Natural killer cell treated with Interleukin-12 subunit alpha and Interleukin-12 subunit beta and Interleukin-15 and Interleukin-18, amount 100 ng/mL, for 72 hours (primary cell): ENCODE data around the gene CC2D1A. TPM values are rescaled to one million over a fixed set of nuclear protein-coding genes. Genes with fewer than 3 reads are reported as not detected.
A peak's percentile ranks its signal among the peaks of the same experiment; 100 is the strongest.
"Not testable (repeated sequence)": the region's sequence is repeated elsewhere in the genome, so short reads cannot be mapped to it uniquely, and the experiment has no call there.

Experiments used
- ATAC-seq, 2 donors: fragments of 150-1000 bp; cut with Tn5 transposase in 1 of 2; sonication (Bioruptor Pico), chemical (Tn5 transposase) in 1 of 2; 2 replicates each; pipeline ENCODE4 v1.10.0; 2021
- DNase-seq: peaks from one replicate; pipeline ENCODE4 v3.0.0; 2022; ENCODE audit warnings: low spot score
- H3K27ac Mint-ChIP-seq, 2 donors: 1 replicate in 1 of 2; 2 replicates in 1 of 2; pipeline ENCODE4 v1.8.0; 2022; ENCODE audit warnings: mixed read lengths in 2 of 2, mild to moderate bottlenecking in 1 of 2, moderate library complexity in 1 of 2
- H3K27me3 Mint-ChIP-seq, 2 donors: 1 replicate in 1 of 2; 2 replicates in 1 of 2; pipeline ENCODE4 v1.8.0; 2022; ENCODE audit warnings: mixed read lengths in 2 of 2
- H3K36me3 Mint-ChIP-seq: one replicate; pipeline ENCODE4 v1.8.0; 2022; ENCODE audit warnings: mixed read lengths
- H3K4me1 Mint-ChIP-seq, 2 donors: 1 replicate in 1 of 2; 2 replicates in 1 of 2; pipeline ENCODE4 v1.8.0; 2022; ENCODE audit warnings: low read depth in 2 of 2, mixed read lengths in 2 of 2, mild to moderate bottlenecking in 1 of 2
- H3K4me3 Mint-ChIP-seq: one replicate; pipeline ENCODE4 v1.8.0; 2022; ENCODE audit warnings: mixed read lengths
- H3K9me3 Mint-ChIP-seq: 2 replicates; pipeline ENCODE4 v1.8.0; 2022; ENCODE audit warnings: mixed read lengths
- total RNA-seq, 2 donors: library from RNA; stranded (reverse); gene quantifications; one replicate each; pipeline ENCODE4 v1.2.3, GENCODE V29; 2022

CC2D1A gene
- total RNA-seq, 2 donors from 2014 or later, result 33.2 to 41.3 TPM

- DNase-seq (no peak), ATAC-seq (no peak)
- Mint-ChIP-seq H3K4me3 (no peak overlapping the region), H3K27ac (no peak overlapping the region), H3K4me1 (peaks cover 0 to 3% of the 10 kb centered on the region in 2 donors), H3K36me3 (no peaks in the 10 kb centered on the region), H3K9me3 (no peaks in the 10 kb centered on the region), H3K27me3 (no peaks in the 10 kb centered on the region)
Measured at GRCh38 chr19:13960863-13961784, 55.1 kb downstream of the CC2D1A start.

GRCh38 chr19:13961826-13962698 is 56.1 kb downstream of the CC2D1A start:
- DNase-seq, result no peak
- no peaks in the 10 kb centered on the region for H3K36me3 Mint-ChIP-seq
- no peak for ATAC-seq
- H3K4me3 Mint-ChIP-seq, result no peak overlapping the region
- no peaks in the 10 kb centered on the region for H3K9me3 Mint-ChIP-seq
- H3K27ac Mint-ChIP-seq, result no peak overlapping the region
- peaks cover 0 to 3% of the 10 kb centered on the region in 2 donors for H3K4me1 Mint-ChIP-seq
- no peaks in the 10 kb centered on the region for H3K27me3 Mint-ChIP-seq

- H3K9me3 Mint-ChIP-seq, result no peaks in the 10 kb centered on the region
Measured at GRCh38 chr19:13962699-13963602, 57.0 kb downstream of the CC2D1A start.

DNA sequence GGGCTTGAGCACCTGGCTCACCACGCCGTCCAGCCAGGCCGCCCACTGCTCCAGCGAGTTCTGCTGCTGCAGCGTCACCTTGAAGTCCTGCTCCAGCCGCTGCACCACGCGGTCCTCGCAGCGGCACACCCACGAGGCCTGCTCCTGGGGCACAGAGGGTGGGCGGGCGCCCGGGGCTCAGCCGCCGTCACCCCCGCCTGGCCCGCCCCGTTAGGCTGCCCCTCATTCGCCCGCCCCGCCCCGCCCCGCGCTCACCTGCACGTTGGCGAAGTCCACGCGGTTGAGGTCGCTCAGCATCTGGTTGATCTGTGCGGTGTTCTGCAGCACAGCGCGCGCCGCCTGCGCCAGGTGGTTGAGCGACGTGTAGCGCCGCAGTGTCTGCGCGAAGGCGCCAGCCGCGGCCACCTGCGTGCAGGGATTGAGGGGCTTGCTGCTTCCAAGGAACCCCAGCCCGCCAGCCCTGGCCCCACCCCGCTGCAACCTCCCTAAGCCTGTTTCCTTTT is 57.7 kb downstream of the CC2D1A start:
- no peak for ATAC-seq
- Mint-ChIP-seq H3K27me3 (no peaks in the 10 kb centered on the region), H3K9me3 (no peaks in the 10 kb centered on the region), H3K36me3 (no peaks in the 10 kb centered on the region), H3K27ac (no peak overlapping the region), H3K4me1 (no peaks in the 10 kb centered on the region), H3K4me3 (no peak overlapping the region)
- DNase-seq, result no peak

More at GRCh38 chr19:13962699-13963602, 57.0 kb downstream of the CC2D1A start:
- DNase-seq (no peak), ATAC-seq (no peak)
- Mint-ChIP-seq H3K4me3 (no peak overlapping the region), H3K27me3 (no peaks in the 10 kb centered on the region), H3K36me3 (no peaks in the 10 kb centered on the region), H3K4me1 (peaks cover 0 to 3% of the 10 kb centered on the region in 2 donors), H3K27ac (no peak overlapping the region)

DNA sequence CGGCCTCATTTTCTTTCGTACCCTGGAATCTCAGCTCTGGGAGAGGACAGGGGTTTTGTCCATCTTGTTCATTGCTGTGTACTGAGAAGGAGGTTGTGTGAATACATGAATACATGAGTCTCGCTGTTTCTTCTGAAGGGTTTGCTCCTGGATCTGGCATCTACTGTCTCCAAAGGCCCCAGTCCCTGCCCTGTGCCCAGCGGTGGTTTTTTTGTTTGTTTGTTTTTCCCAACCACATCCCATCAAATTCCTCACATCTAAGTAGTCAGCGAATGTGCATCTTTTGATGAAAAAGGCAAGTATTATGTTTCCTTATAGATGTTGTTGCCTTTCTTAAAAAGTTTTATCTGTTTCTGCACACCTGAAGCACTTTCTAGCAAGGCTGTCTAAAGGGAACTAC is 58.8 kb downstream of the CC2D1A start:
- Mint-ChIP-seq H3K27me3 (no peaks in the 10 kb centered on the region), H3K36me3 (no peaks in the 10 kb centered on the region), H3K27ac (no peak overlapping the region), H3K4me3 (no peak overlapping the region), H3K4me1 (no peaks in the 10 kb centered on the region), H3K9me3 (no peaks in the 10 kb centered on the region)
- no peak for ATAC-seq
- no peak for DNase-seq

GRCh38 chr19:13965377-13965896 is 59.4 kb downstream of the CC2D1A start:
- Mint-ChIP-seq H3K27me3 (no peaks in the 10 kb centered on the region), H3K9me3 (no peaks in the 10 kb centered on the region), H3K27ac (no peak overlapping the region), H3K4me1 (no peaks in the 10 kb centered on the region), H3K36me3 (no peaks in the 10 kb centered on the region), H3K4me3 (no peak overlapping the region)
- DNase-seq, result no peak
- peak in 1 of 2 donors; percentile 15 for ATAC-seq

DNA sequence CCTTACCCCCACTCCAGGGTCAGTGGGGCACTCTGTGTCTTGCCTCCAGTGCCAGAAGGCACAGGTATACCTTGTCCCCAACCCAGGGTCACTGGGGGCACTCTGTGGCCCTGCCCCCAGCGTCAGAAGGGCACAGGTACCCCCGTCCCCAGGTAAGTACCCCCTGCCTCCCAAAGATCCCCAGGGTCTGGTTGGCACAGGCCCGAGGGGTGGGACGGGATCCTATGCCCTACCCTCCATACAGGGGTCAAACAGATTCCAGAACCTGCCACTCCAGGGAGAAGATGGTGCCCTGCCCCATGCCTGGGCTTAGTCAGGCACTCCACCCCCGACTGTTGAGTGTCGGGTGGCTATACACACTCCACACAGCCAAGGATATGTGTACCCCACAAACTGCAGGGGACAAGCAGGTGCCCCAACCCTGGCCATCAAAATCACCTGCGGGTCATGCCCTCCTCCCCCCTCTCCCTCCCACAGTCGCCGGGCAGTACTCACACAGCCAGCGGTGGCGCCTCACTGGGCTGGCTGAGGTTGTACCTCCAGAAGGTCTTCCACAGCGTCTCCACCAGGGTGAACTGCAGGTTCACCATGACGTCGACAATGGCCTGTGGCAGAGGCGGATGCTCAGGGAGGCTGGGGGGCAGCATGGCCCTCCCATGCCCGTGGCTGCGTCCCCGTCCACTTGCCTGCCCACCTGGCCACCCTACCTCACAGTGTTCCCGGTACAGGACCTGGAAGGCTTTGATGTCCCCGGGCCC is 60.1 kb downstream of the CC2D1A start:
- no peak overlapping the region for H3K27ac Mint-ChIP-seq
- ATAC-seq, result no peak

DNA sequence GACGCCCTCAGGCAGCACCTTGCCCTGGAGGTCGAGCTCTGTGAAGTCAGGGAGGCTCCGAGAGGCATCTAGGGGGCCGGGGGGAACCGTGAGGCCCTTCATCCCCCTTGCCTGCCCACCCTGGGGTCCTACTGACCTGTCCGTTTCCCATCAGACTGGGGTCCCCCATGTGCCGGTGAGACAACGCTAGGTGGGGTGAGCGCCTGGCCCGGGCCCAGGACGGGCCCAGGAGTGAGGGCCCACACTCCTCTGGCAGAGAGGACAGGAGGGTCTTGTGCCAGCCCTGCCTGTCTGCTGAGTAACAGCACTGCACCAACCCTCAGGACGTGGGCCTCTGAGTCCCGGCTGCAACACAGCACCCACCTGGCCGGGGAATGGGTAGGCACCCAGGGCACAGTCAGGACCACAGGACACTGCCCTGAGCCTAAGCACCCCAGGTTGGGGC is 60.7 kb downstream of the CC2D1A start:
- DNase-seq (no peak), ATAC-seq (peak in 1 of 2 donors; percentile 7)
- H3K4me3 Mint-ChIP-seq, result no peak overlapping the region
- H3K27ac Mint-ChIP-seq, result no peak overlapping the region
- H3K9me3 Mint-ChIP-seq, result no peaks in the 10 kb centered on the region
- no peaks in the 10 kb centered on the region for H3K27me3 Mint-ChIP-seq
- no peaks in the 10 kb centered on the region for H3K4me1 Mint-ChIP-seq
- H3K36me3 Mint-ChIP-seq, result no peaks in the 10 kb centered on the region

More for the DNA sequence above, 60.1 kb downstream of the CC2D1A start:
- Mint-ChIP-seq H3K4me3 (no peak overlapping the region), H3K27me3 (no peaks in the 10 kb centered on the region), H3K4me1 (no peaks in the 10 kb centered on the region), H3K9me3 (no peaks in the 10 kb centered on the region), H3K36me3 (no peaks in the 10 kb centered on the region)
- DNase-seq, result no peak

DNA sequence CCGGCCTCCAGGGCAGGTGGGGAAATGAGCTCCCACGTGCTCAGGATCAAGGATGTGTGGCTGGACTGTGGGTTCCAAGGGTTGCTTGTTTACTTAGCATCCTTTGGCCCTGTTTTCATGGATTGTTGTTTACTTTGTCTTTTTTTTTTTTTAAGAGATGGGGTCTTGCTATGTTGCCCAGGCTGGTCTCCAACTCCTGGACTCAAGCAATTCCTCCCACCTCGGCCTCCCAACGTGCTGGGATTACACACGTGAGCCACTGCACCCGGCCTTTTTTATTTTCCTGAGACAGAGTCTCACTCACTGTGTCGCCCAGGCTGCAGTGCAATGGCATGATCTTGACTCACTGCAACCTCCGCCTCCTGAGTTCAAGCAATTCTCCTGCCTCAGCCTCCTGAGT is 61.2 kb downstream of the CC2D1A start:
- ATAC-seq, H3K4me1 Mint-ChIP-seq, H3K36me3 Mint-ChIP-seq, DNase-seq, H3K27me3 Mint-ChIP-seq, H3K9me3 Mint-ChIP-seq, H3K4me3 Mint-ChIP-seq: not testable (repeated sequence)
- H3K27ac Mint-ChIP-seq, result peak overlapping the region in 1 of 2 donors; percentile 37

- Mint-ChIP-seq H3K27me3 (no peaks in the 10 kb centered on the region), H3K4me3 (no peak overlapping the region), H3K4me1 (no peaks in the 10 kb centered on the region), H3K9me3 (no peaks in the 10 kb centered on the region), H3K27ac (no peak overlapping the region), H3K36me3 (no peaks in the 10 kb centered on the region)
- ATAC-seq (peak in 1 of 2 donors; percentile 12), DNase-seq (no peak)
Measured at GRCh38 chr19:13968383-13968935, 62.5 kb downstream of the CC2D1A start.

GRCh38 chr19:13968999-13969398 is 63.0 kb downstream of the CC2D1A start:
- DNase-seq (no peak), ATAC-seq (no peak)
- Mint-ChIP-seq H3K4me3 (no peak overlapping the region), H3K27ac (no peak overlapping the region), H3K27me3 (no peaks in the 10 kb centered on the region), H3K4me1 (no peaks in the 10 kb centered on the region), H3K36me3 (no peaks in the 10 kb centered on the region), H3K9me3 (no peaks in the 10 kb centered on the region)

DNA sequence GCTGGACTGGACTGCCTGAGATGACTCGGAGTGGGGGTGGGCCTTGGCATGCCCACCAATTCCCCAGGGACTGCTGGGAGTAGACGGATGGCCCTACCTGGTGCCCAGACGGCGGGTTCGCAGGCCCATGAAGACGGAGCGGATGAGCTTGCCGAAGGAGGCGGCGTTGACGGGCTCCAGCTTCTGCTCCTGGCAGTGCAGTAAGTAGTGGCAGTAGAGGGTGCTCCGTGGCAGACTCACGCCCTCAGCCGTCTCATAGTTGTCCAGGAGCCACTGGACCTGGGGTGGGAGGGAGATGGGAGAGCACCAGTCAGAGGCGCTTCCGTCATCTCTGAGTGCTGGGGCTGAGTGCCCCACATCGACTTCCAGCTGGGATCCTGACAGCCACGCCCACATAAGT is 63.9 kb downstream of the CC2D1A start:
- ATAC-seq (no peak), DNase-seq (no peak)
- no peaks in the 10 kb centered on the region for H3K4me1 Mint-ChIP-seq
- H3K27ac Mint-ChIP-seq, result no peak overlapping the region
- H3K36me3 Mint-ChIP-seq, result no peaks in the 10 kb centered on the region
- H3K4me3 Mint-ChIP-seq, result no peak overlapping the region
- H3K27me3 Mint-ChIP-seq, result no peaks in the 10 kb centered on the region
- H3K9me3 Mint-ChIP-seq, result no peaks in the 10 kb centered on the region
